NCI-H1048 (cell line): ENCODE measurements around the gene FBXL16.

ENCODE experiments used
- DNase-seq: peaks from one replicate; lab custom pipeline; 2025; lab: John Stamatoyannopoulos, UW

Gene FBXL16

GRCh38 chr16:734981-735881, 29.6 kb upstream of the FBXL16 start:
- DNase-seq: no peak

DNA sequence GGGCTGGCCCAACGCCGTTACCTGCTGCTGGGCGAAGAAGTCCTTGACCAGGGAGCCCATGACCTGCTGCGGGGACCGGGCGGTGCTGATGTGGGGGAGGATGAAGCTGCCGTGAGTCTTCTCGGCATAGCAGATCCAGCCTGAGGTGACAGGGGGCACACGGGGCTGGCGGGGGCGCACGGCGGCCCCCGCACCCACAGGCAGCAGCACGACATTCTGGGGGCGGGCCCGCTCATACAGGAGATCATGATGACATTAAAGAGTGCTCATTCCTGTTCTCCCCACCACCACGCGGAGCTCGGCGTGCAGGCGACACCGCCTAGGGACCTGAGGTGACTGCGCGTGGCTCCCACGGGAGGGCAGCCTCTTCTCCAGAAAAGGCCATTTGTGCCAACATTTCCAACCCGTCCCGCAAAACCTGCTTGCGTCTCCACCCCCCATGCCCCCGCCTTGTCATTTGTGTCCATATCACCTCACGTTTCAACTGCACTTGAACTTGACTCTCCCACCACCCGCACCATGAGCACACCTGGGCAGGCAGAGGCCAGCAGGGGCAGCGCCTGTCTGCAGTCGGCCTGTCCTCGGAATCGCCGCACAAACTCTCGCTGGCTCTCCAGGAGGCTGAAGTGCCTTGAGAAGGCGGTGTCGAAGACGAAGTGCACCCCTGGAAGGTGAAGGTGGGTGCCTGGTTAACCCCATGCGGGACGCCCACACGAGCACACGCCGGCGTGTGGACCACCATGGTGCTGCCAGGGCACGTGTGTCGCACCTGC, 28.8 kb upstream of the FBXL16 start:
- no peak for DNase-seq

DNA sequence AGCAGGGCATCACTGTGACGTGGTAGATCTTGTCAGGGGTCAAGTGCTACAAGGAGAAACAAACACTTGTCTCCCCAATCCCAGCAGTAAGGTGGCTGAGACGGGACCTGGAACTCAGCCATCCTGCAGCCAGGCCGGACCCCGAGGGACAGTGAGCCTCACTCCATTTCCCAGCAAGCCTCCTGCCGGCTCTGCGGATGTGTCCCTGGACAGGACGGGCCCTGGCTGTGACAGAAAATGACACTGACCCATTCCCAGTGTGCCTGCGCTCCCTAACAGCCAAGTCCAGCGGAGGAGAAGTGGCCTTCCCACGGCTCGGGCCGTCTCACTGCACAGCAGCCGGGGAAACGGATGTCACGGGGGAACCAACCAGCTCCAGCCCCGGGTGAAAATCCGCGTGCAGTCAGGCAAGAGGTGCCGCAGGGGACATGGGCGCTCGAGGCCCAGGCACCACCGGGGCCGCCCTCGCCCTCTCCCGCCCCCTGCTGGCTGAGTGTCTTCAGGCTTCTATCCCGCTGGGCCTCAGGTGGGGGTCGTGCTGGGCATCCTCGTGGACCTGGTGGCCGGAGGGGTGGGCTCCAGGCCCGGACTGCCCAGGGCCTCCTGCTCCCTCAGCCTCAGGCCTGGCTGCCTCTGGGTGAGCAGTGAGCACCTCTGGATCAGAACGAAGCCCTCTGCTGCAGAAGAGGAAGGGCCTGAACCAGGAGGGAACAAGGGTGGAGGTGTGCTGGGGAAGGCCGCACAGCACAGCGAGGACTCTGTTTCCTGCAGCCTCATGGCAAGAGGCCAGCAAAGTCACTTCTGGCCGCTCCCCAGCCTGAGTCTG, 28.0 kb upstream of the FBXL16 start:
- no peak for DNase-seq

GRCh38 chr16:732936-733335, 27.3 kb upstream of the FBXL16 start:
- DNase-seq: no peak

DNA sequence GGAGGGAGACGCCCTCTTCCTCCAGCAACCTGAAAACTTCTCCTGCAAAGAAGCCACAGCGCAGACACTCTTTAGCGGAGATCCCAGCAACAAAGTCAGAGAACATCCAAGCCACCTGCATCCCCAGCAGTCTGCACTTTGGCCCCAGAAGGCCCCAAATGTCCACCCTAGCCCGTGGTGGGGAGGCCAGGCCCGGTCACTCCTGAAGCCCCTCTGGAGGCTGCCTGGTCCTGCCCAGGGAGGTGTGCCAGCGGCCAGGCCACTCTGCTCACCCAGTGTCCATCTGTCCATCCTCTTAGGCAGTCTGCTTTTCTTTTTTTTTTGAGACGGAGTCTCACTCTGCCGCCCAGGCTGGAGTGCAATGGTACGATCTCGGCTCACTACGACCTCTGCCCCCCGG, 26.7 kb upstream of the FBXL16 start:
- no peak for DNase-seq

DNA sequence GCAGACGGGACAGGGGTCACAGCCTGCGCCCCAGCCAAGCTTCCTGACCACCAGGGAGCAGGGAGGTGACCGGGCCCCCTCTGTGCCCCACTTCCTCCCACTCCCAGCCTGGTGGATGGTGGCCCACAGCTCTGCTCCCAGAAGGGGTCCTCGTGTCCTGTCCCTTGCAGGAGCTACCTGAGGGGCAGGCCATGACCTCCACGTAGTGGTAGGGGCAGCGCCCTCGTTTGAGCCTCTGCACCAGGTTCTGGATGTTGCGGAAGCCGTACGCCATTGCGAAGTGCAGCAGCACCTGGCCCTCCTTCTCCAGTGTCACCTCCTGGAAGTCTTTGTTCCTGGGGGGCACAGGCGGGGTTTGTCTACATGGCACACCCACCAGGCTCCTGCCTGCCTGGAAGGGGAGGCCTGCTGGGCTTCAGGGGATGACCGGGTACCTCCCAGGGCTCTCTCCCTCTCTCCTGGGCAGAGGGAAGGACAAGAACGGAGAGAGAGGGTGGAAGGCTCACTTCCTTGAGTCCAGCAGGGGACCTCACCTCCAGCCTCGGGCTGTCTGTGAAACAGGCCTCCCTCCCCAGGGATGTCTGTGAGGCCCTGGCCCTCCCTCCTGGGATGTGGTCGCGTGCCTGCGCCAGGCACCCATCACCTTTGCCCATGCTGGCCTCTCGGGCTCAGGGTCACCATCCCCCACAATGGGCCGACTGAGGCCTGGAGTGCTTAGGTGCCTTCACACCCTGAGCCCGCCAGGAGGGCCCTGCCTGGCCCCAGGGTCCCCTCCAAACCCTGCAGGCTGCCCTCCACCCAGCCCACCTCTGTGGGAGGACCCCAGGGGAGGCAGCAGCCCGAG, 25.3 kb upstream of the FBXL16 start:
- DNase-seq: no peak

- no peak for DNase-seq
Measured at GRCh38 chr16:729768-730665, 24.4 kb upstream of the FBXL16 start.

DNA sequence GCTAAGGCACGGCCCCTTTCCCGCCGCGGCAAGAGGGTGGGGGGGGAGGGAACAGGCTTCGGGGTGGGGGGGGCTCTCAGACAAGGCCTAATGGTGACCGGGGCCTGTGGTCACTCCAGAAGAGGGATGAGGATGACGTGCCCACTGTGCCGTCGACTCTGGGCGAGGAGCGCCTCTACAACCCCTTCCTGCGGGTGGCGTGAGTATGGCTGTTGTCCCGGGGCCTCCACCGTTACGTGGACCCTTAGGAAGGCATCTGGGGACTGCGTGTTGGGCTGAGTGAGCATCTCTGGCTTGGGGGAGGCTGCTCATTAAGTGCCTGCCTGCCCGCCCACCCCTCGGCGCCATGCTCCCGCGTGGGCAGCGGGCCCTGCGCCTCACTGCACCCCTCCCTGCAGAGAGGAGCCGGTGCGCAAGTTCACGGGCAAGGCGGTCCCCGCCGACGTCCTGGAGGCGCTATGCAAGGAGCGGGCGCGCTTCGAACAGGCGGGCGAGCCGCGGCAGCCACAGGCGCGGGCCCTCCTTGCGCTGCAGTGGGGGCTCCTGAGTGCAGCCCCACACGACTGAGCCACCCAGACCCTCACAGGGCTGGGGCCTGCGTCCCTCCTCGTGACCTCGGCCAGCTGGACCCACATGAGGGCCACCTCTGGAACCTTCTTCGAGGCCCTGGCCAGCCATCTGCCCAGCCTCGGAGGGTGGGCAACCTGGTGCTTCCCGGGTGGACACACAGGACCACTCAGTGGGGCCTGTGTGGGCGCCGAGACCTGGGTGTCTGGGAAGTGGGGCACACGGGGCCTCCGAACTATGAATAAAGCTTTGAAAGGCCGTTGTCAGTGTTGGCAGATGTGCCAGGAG, 23.5 kb upstream of the FBXL16 start:
- no peak for DNase-seq

DNA sequence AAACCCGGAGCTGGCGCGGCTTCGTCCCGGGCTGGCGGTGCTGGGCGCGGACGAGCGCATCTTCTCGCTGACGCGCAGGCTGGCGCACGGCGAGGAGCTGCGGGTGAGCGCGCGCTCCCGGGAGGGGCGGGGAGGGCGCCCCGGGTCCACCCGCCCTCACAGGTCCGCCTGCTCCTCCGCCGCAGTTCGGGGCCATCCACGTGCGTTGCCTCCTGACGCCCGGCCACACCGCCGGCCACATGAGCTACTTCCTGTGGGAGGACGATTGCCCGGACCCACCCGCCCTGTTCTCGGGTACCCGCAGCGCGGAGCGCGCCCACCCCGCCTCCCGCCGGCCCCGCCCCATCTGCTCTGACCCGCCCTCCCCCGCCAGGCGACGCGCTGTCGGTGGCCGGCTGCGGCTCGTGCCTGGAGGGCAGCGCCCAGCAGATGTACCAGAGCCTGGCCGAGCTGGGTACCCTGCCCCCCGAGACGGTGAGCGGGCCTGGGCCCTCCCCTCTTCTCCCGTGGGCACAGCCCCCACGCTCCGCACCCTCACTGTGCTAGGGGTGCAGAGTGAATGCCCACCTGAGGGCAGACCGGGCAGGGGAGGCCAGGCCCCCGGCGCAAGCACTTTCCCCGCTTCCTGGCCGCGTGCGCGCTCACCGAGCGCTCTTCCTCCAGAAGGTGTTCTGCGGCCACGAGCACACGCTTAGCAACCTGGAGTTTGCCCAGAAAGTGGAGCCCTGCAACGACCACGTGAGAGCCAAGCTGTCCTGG, 22.7 kb upstream of the FBXL16 start:
- no peak for DNase-seq

DNA sequence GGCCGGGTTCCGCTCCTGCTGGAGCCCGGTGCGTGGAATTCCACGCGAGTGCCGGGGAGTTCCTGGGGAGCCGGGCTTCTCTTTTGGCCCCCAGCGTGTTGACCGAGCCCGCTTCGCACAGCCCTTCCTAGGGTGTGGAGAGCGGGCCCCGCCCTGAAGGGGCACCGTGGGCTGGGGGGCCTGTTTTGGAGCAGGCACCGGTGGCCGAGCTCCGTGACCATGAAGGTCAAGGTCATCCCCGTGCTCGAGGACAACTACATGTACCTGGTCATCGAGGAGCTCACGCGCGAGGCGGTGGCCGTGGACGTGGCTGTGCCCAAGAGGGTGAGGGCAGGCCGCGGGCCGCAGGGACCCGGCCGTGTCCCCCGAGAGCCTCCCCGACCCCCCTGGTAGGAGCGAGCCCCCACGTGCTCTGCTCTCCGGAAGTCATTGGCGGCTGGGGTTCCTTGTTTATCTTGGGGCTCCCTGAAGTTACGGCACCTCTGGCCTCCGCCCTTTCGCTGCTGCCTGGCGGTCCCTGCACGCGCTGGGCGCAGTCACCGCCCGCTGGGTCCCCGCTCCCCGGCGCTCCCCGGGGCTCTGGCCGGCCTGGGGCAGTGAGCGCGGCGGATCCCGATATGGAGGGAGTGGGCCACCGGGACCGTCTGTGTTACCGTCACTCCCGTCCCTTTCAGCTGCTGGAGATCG, 21.8 kb upstream of the FBXL16 start:
- DNase-seq: no peak

GRCh38 chr16:726438-727290, 21.1 kb upstream of the FBXL16 start, which contains the start of the genes CCDC78 and HAGHL:
TSS of gene CCDC78 (minus strand) at chr16:726443. CDS start at chr16:726367, 76 bp downstream.
TSS of gene HAGHL (plus strand) at chr16:727106. CDS start at chr16:727510, 404 bp downstream.
- no peak for DNase-seq

DNA sequence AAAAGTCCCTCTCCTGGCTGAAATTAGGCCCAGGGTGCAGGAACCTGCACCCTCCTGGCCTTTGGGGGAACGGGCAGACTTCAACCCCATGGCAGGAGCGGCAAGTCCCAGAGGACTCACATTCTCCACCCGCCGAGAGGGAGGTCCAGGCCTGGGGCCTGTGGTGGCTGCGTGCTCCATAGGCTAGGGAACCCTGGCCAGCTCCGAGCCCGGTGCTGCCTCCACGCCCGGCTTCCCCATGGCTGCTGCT, 20.5 kb upstream of the FBXL16 start:
- DNase-seq: no peak

DNA sequence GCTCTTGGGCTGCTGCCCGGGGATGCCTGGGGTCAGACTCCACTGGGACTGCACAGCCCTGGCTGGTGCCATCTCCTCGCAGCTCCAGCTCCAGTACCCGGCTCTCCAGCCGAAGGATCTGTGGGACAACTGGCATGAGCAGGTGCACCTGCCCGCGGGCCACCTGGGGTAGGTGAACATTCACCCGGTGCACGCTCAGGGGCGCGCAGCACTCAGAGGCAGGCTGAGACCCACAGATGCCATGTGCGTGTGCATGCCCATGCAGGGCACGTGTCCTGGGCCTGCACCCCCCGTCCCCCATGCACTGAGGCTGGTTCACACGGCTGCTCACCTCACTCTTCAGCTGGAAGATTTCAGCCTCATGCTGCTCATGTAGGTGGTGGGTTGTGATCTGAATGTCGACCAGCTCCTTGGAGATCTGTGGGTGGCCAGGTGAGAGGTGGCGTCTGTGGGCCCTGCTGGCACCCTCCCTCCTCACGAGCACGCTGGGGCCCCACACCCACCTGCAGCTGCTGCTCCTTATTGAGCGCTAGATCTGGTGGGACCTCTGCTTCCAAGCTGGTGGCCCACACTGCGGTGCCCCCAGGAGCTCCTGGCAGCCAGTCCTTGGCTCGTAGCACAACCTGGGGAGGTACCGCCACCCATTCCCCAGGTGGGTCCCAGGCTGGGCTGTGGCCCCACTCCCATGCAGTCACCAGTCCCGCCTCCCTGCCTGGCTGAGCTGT, 20.0 kb upstream of the FBXL16 start:
- no peak for DNase-seq

GRCh38 chr16:725041-725376, 19.4 kb upstream of the FBXL16 start:
- DNase-seq: no peak

GRCh38 chr16:724188-725040, 18.8 kb upstream of the FBXL16 start:
- DNase-seq: no peak

- DNase-seq: no peak
Measured at GRCh38 chr16:723695-724094, 18.1 kb upstream of the FBXL16 start.
